H1 (cell line): ENCODE measurements around the gene LDLRAD4. TPM values are rescaled to one million over a fixed set of nuclear protein-coding genes. Genes with fewer than 3 reads are reported as not detected.

ENCODE experiments used
- CTBP2 ChIP-seq: IDR thresholded peaks from 2 replicates; pipeline ENCODE4 v1.7.0; 2011; ENCODE audit warnings: borderline replicate concordance, mild to moderate bottlenecking, moderate library complexity, mixed read lengths, low read length; ENCODE audit not compliant: insufficient read depth, insufficient read length
- HDAC6 ChIP-seq: IDR thresholded peaks from one replicate; pipeline ENCODE4 v1.7.1; 2012; ENCODE audit warnings: low read depth, mild to moderate bottlenecking, inconsistent platforms, low read length, moderate library complexity
- KDM4A ChIP-seq: IDR thresholded peaks from one replicate; pipeline ENCODE4 v1.7.1; 2012; ENCODE audit warnings: low read depth, mild to moderate bottlenecking, moderate library complexity, low read length, inconsistent platforms; ENCODE audit not compliant: severe bottlenecking
- TEAD4 ChIP-seq: IDR thresholded peaks from 2 replicates; pipeline ENCODE4 v1.6.1; 2012; ENCODE audit warnings: low read depth, low read length, inconsistent platforms, mixed read lengths
- polyA plus RNA-seq, 7 experiments: library from polyadenylated mRNA; depleted of rRNA in 3 of 7; stranded (reverse) in 5 of 7; unstranded in 2 of 7; fragments of >200 nt in 5 of 7; fragments of 200-250 nt in 2 of 7; gene quantifications; 1 replicate in 5 of 7; 2 replicates in 1 of 7; 4 replicates in 1 of 7; pipeline versions ENCODE4 v1.2.1 to v1.2.3, GENCODE V29; 2011 to 2013; ENCODE audit warnings: missing spikeins in 2 of 7, mixed read lengths in 2 of 7
- total RNA-seq: library from RNA; stranded (reverse); fragmentation: NEBNext Ultra II Directional; extraction: Animal tissue kit (Norgen Biotek cat#: 25700); gene quantifications from 2 replicates; pipeline ENCODE4 v1.2.1, GENCODE V29; 2021

The LDLRAD4 gene
- total and polyA plus RNA-seq, 2 of the 8 experiments (the other 6 are each of a cell fraction or from before 2014, with no cell fraction given), result 0.77 to 1.4 TPM

GRCh38 chr18:13559754-13560153, 341.2 kb downstream of the LDLRAD4 start (continued):
- no peak for TF ChIP-seq KDM4A
- no peak for TF ChIP-seq CTBP2
- no peak for TF ChIP-seq HDAC6
- no peak for TF ChIP-seq TEAD4
